ENCODE data around the gene PROK1.
"Not testable (repeated sequence)": the region's sequence is repeated elsewhere in the genome, so short reads cannot be mapped to it uniquely, and the experiment has no call there.

Gene PROK1, protein sequence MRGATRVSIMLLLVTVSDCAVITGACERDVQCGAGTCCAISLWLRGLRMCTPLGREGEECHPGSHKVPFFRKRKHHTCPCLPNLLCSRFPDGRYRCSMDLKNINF

DNA sequence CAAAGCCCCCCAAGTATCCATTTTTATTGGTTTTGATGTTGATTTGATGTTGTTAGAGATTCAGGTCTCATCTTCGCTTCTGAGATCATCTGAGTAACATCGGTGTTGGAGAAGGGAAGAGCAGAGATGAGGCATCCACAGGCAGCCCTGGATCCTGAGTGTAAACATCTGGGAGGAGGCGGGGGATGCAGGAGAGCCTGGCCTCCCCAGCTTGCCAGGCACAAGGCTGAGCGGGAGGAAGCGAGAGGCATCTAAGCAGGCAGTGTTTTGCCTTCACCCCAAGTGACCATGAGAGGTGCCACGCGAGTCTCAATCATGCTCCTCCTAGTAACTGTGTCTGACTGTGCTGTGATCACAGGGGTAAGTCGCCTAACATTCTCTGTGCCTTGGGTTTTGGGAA lies at the start of gene PROK1:
TSS of gene PROK1 (plus strand) at position 221 of the 400 bp plus-strand sequence. CDS start at position 289, 68 bp downstream.
- no peak for DNase-seq

DNA sequence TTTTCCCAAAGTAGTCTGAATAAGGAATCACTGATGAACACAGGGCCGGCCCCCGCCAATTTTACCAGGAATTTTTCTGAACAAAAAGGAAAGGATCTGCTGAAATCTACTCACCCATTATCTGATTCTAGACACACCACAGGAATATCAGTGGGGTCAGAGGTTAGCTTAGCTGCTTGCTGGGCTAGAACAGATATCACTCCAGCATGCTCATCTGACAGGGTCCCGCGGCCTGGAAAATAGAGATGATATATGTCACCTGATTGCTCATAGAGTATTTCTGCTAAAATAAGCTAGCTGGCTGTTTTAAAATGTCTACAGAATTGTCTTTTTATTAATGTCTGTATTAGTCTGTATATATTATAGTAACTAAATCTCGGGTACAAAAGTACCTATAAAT lies 47.1 kb upstream of the PROK1 start:
- DNase-seq = no peak

DNA sequence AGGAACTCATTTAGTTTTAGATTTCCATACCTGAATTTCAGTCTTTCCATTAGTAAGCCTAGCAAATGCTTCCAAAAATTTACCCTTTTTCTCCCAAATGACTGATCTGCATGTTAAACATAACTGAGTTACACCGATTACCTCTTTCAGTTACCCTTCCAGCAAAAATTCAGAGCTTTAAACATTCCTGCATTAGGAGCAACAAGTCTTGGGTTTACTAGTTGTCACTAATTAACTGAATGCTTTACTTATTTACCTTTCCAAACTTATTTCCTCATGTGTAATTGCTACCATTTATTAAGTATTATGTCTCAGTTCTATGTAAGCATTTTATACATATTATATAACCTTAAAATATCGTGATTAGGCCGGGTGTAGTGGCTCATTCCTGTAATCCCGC lies 46.5 kb upstream of the PROK1 start:
- no peak for DNase-seq

DNA sequence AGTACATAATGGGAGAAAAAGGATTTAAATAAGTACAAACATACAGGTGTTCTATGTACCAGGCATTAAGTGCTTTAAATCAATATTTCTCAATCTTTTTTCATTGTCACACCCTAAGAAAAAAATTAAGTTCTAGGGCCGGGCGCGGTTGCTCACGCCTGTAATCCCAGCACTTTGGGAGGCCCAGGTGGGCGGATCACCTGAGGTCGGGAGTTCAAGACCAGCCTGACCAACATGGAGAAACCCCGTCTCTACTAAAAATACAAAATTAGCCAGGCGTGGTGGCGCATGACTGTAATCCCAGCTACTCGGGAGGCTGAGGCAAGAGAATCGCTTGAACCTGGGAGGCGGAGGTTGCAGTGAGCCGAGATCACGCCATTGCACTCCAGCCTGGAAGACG lies 44.5 kb upstream of the PROK1 start:
- not testable (repeated sequence) for DNase-seq

DNA sequence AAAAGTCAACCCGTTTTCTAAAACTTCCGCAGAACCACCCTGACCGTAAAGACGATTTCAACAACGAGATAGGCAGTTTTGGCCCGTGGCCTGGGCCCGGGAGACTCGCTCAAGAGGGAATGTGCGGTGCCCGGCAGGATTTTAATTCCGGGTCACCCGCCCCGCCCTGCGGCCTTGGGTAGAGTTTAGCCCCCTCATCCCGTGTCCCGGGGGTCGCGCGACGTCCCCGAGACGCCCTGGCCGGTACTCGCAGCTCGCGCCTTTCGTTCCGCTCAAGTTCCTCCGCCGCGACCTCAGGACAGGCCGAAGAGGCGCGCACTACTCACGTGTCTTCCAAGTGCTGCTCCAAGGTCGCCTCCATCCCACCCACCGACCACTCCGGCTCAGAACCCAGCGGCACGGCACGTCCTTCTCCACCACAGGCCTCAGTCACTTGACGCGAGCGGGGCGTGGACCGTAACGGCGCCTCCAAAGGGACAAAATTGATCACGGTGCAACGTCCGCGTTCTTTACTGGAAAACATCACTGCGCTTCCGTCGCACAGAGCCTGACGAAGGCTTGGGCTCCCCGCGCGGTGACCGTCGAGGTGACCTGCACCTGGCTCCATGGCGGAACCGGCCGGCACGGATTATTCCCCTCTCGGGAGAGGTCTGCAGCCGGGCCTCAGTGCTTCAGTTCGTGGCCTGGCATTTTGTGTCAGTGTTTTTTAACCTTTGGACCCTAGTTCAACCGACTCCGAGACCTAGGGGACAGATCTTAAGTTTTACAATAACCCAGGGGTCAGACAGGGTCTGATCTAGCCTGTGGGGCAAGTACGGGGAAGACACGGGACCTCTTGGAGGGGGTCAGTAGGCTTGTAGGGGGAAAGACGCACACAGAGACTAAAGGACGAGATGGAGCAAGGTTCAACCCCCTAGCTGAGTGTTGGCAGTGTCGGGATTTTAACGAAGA lies 43.4 kb upstream of the PROK1 start, which contains the start of gene LAMTOR5:
TSS of gene LAMTOR5 (minus strand) at position 435 of the 951 bp plus-strand sequence. CDS start at position 361, 74 bp downstream.
- DNase-seq = peak; percentile 69

DNA sequence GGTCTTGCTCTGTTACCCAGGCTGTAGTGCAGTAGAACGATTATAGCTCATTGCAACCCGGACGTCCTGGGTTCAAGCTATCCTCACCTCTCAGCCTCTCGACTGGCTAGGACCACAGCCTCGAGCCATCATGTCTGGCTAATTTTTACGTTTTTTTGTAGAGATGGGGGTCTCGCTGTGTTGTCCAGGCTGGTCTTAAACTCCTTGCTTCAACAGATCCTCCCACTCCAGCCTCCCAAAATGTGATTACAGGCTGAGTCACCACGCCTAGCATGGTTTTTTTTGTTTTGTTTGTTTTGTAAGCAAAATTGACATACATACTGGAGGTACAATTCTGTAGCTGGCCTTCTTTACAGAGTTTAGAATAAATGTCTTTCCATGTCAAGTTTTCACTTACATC lies 42.5 kb upstream of the PROK1 start:
- no peak for DNase-seq

DNA sequence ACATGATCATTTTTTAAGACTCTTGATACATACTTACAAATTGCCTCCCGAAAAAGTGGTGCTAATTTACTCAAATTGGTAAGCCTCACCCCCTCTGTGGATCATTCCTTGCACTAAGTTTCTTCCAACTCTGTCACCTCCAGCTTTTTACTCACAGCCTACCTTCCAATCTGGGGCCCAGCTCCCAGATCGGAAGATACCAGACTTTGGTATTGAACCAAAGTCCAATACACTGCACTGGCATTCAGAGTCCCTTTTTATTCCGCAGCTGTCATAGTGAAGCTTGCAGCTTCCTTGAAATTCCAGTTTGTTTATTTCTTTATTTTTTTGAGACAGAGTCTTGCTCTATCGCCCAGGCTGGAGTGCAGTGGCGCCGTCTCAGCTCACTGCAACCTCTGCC lies 41.6 kb upstream of the PROK1 start:
- DNase-seq = no peak

DNA sequence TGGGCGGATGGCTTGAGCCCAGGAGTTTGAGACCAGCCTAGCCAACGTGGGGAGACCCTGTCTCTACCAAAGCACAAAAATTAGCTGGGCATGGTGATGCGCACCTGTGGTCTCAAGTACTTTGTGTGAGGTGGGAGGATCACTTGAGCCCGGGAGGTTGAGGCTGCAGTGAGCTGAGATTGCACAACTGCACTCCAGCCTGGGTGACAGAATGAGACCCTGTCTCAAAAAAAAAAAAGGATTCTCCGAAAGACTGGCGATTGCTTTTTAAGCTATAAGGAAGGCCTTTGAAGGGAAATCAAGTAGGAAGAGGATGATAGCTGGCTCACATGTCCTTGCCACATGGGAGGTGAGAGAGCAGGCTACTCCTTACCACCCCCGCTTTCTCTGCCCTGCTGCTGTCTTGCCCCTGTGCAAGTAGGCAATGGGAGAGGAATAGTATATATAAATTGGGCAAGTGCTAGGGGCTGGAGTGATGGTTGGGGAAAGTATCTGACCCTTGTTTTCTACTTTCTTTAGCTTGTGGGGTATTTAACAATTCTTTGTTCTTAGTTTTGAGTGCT lies 39.7 kb upstream of the PROK1 start:
- no peak for DNase-seq

DNA sequence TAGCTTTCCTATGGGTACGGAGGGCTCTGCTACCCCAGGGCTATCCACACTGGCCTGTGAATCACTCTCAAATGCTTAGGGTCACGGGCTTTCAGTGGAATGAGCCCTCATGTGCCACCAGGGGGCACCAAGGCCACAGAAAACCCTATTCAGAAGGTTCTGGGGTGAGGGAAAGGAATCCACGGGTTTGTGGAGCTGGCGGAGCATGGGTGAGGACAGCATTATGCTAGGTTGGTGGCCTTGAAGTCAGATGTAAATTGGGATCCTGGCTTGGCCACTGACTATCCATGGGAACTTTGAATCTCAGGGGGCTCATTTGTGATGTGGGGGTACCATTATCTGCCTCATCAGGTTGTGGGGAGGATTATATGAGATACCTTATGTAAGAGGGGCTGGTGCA lies 38.4 kb upstream of the PROK1 start:
- peak; percentile 2 for DNase-seq

DNA sequence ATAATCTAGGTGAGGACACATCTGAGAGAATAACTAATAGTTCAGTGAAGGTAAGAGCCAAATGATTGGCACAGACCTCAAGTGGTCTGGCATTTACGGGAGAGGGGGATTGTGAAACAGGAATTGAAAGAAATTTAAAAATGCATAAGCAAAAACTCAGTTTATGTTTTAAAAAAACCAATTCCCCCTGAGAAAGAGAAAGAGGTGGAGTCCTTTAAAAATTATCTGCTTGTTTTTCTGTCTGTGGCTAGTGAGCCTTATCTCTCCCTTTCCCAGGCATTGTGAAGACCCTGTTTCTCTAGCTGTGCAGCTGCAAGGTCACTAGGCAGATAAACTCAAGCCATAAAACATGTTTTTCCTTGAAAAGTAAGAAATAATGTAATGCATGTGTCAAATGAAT lies 37.9 kb upstream of the PROK1 start:
- not testable (repeated sequence) for DNase-seq

DNA sequence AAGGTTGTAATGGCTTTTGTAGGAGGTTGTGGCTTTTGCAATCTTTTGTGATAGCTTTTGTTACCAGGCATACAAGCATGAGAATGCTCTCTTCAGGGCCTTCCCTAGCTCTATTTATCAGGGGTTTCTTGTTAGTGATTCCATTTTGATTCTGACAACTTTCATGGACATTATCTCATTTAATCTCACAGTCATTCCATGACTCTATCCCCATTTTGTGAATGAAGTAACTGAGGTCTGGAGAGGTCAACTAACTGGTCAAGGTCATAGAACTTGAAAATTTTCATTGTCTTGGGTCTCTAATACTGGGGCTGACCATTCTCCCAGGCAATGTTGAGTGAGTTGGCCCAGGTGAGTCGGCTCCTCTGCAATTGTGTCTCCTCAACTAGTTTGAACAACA lies 32.2 kb upstream of the PROK1 start:
- no peak for DNase-seq

DNA sequence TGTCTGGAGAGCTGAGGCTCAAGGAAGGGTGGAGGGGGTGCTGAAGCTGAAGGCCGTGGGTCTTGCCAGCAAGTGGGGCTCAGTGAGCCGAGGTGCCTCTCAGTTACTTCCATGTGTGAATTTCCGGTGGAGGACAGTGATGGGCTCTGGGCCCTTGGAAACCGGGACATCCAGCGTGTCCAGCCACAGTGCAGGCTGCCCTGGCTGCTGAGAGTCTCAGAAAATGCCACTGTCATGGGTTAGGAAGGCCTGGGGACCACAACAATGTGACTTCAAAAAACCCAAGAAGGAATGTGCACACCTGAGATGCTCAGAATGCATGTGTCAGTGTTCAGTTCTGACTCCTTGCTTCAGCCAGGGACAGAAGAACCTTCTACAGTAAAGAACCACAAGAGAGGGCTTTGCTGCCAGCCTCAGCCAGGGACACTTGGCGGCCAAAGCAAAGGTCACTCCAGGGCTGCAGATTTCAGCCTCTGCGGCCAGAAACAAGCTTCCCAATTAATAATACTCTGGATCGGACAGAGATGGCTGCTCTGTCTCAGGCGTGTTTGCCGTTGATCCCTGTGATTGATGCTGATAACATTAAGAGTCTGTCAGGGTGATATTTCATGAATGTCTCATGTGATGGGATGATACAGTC lies 30.8 kb upstream of the PROK1 start:
- DNase-seq = no peak

DNA sequence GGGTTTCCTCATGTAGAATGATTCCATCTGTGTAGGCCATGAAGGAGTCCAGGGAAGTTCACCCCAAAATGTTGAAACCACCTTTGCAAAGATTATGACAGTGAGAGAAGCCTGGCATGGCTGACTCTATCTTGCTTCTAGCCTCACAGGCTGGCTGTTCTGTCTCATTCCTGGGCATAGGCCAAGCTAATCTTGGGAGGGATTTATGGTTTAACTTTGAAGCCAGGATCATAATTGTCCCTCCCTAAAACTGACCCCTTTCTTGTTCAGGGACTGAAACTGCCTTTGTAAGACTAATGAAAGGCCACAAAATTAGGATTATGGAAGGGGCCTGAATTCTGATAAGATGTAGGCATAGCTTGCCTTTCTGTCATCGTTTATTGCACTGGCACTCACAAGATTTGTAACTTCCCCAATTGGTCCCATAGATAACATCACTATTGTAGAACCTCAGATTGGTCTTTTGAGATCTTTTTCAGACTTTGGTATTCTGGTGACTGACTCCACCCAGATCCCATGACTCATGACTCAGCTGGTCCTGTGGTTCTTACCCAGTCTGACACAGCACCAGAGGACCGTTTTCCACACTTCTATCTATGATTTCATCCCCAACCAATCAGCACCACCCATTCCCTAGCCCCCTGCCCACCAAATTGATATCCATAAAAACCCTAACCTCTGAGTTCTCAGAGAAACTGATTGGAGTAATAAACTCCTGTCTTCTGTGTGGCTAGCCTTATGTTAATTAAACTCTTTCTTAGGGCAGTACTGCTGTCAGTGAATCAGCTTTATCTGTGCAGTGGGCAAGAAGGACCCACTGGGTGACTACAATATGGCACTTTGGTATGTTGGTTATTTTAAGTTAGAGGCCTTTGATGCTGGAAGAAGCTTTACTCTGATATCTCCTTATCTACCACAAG lies 29.8 kb upstream of the PROK1 start:
- no peak for DNase-seq

DNA sequence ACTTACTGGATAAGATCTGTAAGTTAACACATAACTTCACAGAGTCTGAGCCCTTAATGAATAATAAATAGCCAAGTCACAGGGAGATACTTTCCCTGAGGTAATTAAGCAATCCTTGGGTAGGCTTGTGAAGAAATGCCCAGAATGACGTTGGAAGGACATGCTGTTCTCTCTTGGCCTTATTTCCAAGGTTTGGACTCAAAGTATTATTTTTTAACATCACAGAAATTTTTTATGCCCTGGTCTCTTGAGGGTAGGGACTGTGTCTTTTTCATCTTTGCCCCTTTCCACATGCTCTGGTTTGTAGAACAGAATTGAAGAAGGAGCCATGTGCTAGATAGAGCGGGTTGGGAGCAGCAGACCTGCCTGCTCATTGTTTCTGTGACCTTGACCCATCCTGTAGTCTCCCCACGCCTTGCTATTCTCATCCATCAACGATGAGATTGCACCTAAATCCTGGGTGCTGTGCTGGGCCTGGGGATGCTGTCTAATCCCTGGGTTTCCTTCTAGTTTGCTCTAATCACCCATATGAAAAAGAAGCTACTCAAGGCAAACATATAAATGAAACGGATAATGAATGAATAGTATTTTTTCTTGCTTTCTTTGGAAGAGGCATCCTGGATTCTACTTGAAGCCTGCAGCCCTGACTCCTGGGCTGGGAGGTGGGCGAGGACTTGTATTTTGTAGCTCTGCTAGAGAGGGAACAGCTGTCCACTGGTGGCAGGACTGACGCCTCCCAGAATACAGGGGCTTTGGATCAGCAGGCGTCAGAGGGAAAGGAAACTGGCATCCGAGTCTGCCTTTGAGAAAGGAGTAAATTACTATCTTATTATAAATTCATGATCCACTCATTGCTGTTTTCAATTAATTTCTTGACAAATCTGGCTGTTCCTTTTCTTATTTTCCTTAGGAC lies 26.0 kb upstream of the PROK1 start:
- no peak for DNase-seq

DNA sequence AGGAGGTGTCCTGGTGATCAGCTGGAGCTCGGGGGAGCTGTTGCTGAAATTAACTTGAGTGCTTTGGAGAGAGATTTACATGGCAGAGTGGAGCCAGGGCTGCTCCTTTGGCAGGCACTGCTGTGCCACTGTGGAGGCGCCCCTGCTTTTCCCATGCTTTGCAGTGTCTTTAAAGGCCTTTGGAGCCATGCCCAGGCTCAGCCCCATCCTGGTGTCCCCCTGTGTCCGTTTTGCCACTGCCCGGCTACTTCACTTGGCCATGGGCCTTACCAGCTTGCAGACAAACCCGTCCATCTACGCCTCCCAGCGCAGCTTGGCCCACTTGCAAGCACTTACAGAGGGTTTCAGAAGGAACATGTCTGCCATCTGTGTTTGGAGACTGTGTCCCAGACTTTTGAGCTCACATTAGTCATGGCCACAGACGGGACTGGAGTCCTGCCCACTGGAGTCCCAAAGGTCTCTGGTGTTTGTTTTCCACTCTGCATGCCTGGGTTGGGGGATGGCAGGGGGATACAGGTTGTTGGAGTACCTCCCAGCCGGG lies 25.3 kb upstream of the PROK1 start:
- no peak for DNase-seq

DNA sequence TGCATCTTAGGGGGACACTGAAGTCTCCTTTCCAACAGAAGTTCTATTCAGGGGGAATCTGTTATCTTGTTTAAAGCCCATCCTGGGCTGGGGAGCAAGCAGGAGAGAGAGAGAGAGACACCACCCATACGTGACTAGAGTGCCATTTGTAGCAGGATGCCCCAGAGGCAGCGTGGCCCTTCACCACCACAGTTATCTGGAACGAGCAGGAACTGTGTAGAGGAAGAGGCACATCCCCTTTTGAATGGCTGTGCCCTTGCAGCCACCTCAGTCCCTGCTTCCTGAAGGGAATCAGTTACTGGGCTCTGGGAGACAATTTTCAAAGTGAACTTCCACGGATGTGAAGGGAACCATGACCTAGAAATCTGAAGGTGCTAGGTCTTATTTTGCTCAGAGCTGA lies 24.1 kb upstream of the PROK1 start:
- no peak for DNase-seq

DNA sequence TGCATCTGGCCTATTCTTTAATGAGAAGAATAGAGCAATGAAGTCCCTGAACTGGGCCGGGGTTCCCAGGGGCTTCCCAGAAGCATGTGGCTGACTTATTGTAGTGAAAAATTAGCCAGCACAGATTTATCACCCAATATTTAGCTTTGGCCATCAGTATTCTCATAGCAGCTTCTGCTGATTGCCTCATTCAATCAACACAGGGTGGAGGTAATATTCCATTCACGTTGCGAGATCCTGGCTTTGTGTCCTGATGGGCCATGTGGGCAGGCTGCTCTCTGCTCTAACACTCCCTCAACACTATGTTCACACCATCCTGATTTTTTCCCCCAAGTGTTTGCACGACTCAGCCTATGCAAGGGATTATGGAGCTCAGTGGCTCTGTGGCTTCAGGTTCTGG lies 22.0 kb upstream of the PROK1 start:
- no peak for DNase-seq

DNA sequence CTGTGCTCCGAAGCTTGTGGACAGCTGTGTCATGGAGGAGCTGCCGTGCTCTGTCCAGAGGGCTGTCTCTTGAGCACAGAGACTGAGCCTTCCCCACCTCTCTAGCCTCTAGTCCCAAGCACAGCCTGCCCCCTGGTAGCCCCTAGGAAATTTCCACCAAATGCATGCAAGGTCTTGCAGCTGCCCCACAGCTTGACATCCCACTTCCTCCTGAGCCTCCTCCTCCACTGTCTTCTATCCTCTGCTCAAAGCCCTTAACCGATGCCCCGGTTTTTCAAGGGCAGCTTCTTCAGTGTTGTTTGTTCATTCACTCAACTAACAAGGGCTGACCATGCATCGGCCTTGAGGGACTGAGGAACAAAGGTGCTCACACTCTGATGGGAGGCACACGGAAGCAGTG lies 20.6 kb upstream of the PROK1 start:
- DNase-seq = no peak

DNA sequence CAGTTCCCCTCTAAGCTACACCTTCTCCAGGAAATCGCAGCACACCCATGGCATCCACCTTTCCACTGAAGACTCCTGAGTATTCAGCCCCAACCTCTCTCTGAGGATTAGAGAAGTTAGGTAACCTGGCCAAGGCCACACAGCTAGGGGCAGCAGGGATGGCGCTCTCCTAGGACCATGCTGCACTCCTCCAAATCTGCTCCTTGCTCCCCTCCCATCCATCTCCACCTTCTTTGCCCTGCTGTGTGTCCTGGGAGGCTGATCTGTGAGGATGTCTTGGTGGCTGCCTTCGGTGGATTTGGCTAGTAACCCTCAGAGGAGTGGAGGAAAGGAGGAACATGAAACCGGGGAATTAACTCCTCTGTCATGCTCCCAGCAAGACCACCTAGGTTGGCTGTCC lies 20.0 kb upstream of the PROK1 start:
- DNase-seq = no peak

DNA sequence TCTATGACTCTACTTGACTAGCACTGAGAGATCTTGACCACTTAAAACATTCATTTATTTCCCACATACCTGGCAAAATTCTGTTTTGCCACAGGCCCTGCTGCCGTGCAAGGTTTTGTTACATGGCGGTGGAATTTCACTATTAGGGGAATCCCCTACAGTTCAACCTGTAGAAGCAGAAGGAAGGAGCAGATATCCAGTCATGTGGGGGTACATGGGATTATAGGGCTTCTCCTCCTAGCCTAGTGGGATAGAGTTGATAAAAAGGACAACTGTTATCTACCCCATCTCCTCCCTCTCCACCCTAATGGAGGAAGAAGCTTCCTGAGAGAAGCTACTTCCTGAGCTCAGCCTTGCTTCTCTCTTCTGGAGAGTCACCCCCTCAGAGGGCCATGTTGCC lies 17.7 kb upstream of the PROK1 start:
- DNase-seq = no peak

DNA sequence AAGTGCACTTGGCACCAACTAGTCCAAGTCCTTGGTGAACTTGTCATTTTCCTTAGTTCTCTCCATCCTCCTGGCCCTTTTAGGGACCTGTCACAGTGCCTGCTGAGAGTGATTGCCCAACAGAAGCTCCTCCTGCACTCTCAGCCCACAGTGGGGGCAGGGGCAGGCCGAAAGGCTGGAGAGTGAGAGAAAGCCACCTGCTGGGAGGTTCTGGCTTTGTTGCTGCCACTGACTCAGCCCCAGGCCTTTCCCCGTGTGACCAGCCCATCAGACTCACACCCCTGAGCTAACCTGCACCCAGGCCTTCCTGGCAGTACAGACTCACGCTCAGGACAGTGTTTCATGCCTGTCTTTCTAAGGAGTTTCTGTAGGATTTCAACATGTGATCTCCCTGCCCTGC lies 17.1 kb upstream of the PROK1 start:
- no peak for DNase-seq
